Stimulated activated CD4-positive, alpha-beta T cell treated with anti-CD3 and anti-CD28 coated beads, Interleukin-15, amount 100 ng/mL, for 48 hours (primary cell): Measurements from ENCODE around the gene TOX3.

Experiments used
- DNase-seq, 2 donors: peaks; one replicate each; pipeline ENCODE4 v3.0.0-alpha.2; 2020; ENCODE audit warnings: low read depth in 2 of 2

Gene TOX3

DNA sequence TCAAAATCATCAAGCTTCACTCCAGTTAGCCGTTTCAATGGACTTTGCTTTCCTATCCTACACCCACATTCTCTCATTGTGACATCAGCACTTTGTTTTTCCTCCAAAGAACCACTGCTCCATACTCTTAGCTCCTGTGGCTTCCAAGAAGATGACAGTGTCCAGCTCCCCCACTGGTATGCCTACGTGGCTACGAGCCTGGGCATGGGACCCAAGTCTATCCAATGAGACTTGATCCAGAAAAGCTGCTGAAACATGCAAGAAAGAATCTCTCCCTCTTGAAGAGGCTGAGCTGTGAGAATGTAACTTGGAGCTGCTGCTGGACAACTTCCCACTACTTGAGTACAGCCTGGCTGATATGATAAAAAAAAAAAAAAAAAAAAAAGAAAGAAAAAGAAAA is 9.4 kb downstream of the TOX3 start:
- no peak for DNase-seq

DNA sequence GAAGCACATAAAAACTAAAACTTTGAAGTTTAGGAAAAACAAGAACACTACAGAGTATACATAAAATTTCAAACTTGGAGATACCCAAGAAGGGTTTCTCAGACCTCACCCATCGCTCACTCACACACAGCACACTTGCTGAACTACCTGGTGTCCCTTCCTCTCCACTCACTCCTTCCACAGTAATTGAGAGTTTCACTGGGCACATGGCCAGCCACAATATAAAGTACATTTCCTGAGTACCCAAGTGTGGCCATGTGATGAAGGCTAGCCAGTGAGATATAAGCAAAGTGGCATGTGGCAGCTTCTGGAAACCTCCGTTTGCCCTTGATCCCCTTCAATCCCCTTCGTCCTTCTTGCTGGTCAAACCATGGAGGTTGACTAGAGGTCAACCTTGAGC is 11.9 kb downstream of the TOX3 start:
- DNase-seq, result no peak

DNA sequence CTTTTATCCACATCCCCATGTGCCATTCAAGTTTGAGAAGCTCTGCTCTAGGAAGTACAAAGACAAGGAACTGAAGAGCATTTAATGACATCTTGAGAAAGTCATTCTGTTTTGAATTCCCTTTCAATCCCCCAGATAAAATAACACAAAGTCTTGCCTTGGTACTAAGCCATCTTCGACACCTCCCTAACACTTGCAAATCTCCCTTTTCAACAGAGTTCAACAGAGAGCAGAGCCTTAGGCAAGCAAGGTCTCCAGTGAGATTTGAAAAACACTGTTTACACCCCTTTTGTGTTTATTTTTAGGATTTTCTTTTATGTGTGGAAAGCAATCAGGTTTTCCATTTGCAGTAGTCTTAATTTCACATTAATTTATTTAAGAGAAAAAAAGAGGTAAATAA is 13.6 kb downstream of the TOX3 start:
- no peak for DNase-seq

DNA sequence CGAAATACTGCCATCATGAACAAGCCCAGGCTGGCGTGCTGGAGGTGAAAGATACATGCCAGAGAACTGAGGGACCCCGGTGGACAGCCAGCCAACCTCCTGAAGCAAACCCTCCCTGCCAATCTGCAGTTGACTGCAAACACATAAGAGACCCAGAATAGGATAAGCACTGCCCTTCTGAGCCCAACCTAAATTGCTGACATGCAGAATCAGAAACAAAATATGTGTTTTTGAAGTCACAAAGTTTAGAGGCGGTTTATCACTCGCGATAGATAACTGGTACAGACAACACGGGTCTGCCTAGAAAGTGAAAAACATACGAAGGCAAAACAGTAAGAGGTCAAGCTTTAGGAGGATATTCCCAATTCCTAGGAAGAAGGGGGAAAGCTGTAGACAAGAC is 14.6 kb downstream of the TOX3 start:
- no peak for DNase-seq

DNA sequence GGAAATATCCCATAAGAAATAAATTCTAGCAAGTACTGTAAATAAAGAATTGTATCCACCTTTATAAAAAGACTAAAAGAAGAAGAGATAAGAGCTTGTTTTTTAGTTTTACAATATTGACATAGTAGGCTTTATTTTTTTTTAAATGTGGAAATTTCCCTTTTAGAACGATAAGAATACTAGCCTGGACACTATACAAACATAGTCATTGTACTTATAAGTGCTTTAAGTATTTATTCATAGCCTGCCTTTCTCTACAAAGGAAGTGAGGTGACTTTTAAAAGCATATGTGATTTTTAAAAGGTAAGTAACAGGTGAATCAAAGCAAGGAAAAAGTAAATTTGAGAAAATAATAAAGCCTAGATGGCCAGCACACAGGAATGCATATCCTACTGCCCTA is 17.7 kb downstream of the TOX3 start:
- DNase-seq, result no peak

DNA sequence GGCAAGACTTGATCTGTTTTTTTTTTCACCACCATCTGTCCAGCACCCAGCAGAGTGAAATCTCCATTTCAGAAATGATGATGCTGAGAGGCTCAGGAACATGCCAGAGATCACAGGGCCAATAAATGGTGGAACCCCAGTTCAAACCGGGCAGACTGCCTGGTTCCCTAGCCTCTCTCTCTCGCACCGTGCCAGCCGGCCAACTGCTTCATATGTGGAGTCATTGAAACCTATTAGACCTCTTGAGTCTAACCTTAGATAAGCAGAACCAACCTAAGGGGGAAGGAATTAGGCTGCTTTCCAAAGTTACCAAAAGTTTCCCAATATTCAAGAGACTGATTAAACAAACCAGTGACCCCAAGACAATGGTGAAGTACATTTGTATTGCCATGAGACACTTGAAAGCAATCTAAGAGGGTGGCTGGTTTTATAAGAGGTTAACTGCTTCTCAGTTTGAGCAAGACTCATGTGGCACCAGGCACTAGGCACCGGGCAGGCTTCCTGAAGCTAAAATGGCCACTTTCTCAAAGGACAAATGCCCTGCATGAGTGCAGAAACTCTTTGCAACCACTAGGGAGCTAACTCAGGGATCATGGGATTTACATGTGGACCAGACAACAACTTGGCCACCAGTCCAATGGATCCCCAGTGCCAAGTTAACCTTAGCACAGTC is 18.4 kb downstream of the TOX3 start:
- DNase-seq, result no peak

DNA sequence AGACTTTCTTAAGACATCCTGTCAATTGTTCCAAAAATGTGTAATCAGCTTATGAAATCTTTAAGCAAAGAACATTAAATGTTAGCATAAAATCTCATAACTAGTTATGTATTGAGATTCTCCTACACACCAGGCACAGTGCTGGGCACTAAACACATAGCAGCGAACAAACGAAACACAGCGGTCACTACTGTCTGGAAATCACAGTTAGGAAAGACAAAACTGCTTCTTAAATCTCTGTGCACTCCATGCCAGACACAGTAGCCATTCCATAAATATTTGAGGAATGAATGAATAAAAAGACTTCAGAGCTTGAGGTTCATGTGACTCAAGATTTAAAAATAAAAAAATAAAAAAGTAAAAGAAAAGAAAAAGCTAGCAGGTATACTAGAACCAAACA is 20.1 kb downstream of the TOX3 start:
- no peak for DNase-seq

DNA sequence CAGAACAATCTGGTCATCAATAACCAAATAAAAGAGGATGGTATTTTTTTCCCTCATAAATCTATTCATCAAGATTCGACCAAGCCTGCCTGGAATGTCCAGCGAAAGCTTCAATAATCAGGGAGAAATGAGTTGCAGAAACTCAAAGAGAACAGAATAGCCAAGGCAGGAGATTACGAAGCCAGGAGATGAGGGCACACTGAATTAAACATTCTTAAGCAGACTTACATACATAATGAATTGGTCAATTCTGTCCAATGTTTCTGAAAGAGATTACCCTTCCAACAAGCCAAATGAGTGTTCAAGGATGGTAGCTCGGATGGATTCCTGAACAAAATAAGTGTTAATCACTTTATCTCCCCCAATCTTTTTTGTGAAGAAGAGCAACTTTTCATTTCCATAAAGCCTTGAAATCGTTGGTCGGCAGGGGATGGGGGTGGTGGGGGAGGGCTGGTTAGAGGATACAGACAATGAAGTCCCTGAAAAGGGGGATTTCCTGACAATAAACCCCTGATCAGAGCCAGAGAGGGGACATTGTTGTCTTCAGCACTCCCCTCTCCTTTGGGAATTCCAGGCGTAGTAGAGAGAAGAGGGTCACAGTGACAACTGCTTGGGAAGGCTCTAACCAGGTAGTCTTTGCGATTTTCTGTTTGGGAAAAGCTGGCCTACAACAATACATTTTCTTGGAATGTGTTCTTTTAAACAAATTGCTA is 20.7 kb downstream of the TOX3 start:
- no peak for DNase-seq

DNA sequence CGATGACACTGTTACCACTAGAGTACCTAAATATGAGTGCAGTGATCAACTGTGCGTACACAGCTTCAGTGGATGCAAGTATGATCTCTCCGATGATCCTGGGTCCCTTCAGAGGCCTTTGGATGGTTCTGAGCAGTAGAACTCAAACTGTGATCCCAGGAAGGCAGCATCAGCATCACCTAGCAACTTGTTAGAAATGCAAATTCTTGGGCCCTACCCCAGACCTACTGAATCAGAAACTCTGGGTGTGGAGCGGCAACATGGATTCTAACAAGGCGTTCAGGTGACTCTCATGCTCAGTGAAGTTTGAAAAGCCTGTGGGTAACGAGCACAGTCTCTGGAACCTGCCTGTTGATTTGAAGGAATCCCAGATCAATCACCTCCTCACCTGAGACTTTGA is 25.4 kb downstream of the TOX3 start:
- DNase-seq, result no peak

DNA sequence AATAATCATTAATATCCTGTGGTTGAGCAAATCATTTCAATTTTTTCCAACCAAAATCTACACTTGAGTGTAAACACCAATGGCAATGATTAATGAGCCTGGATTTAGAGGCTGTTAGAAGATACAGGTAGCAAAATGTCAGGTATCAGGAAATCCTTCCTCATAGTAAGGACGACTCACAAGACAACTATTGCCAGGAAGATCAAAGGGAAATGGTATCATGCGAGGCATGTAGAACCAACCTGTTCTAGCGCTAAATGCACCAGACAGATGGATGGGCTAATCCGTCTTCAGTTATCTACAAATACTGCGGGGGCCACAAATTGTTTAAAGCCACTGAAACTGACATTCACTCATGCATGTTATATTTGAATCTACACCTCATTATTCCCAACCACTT is 28.1 kb downstream of the TOX3 start:
- no peak for DNase-seq

DNA sequence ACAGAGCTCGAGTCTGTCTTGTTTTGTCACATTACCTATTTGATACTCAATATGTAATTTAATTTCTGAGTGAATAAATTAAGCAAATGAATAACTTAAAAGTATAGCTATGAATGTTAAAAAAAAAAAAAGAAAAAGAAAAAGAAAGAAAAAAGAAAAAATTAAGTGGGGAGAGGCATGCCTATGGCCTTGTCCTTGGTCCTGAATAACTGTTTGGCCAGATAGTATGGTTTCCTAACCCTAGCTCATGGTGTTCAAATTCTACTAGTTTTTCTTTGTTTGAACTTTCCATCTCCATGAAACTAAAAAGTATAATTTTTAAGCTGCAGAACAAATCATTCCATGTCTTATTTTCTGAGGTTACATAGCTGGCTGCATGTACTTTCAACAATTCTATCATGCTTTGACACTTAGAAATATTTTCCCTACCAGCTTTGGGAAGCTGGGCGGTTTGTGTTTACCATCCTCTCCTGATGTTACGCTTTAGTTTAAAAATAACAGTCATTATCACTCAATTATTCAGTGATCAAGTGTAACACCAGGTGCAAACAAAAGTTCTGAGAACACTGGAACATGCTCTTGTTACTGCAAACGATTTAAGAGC is 31.8 kb downstream of the TOX3 start:
- no peak for DNase-seq

DNA sequence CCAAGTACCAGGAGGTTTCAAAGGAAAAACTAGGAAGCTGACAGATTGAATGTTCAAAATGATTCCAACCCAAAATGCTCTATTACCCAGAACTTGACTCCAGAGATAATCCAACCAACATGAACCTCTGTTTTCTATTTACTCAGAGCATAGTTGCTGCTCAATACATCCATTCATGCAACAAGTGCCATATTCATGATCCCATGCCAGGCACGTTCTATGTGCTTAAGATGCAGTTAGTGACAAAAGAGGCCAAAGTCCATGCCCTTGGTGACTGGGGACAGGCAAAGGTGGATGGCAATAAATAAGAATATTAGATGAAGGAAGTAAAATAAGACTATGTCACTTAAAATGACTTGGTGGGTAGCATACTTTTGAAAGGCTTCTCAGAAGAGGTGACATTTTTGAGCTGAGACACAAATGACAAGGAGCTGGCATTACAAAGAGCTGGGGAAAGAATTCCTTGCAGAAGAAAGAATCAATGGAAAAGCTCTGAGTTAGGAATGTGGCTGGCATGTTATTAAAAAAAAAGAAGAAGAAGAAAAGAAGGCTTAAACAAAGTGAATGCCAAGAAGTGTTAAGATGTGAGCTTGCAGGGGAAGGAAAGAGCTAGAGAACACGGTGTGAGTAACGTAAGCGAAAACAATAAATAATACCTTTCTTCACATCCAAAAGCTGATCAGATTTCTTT is 34.5 kb downstream of the TOX3 start:
- no peak for DNase-seq

DNA sequence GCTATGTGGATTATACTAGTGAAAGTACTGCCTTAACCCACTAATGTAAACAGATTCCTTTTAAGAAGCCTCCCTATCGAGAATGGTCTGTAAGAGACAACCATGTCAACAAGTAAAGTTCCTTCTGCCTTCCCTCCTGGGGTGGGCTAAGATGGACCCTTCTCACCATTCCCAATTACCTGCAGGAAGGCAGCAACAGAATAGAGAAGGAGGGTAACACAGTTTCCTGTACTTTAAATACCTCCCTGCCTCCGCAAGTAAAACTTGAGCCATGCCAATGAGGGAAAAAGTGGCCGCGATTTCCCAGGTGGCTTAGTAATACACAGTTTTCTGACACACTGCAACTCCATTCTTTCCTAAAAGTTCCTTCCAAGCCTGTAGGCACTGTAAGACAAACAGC is 45.2 kb downstream of the TOX3 start:
- DNase-seq, result no peak

DNA sequence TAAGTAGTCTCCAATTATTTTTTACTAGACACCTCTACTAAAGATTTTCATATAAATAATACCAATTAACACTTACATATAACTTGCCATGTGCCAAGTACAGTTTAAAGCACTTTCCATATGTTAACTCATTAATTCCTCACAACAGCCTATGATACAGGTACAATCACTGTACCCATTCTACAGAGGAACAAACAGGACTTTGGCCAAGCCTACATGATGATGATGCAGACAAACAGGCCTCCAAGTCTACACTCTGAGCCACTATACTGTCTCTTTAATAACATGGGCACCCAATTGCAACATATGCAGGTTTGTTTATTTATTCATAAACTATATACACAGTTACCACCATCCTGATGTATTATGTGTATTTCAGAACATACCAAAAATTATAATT is 46.0 kb downstream of the TOX3 start:
- DNase-seq, result no peak

DNA sequence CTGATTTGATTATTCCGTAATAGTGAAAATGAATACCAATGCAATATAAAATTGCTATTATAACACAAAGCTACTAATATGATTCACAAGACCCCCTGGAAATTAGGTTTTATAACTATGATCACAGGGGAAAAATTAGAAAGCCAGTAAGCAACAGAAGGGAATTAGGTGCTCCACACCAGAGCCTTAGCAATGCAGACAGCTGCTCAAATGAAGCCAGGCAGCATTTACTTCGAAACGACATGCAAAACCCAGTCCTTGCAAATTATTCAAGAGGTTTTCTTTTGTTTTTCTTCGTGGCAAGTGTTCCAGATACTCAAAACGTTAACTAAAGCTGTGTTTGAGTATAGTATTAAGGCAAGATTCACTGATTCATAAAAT is 47.9 kb downstream of the TOX3 start:
- no peak for DNase-seq

DNA sequence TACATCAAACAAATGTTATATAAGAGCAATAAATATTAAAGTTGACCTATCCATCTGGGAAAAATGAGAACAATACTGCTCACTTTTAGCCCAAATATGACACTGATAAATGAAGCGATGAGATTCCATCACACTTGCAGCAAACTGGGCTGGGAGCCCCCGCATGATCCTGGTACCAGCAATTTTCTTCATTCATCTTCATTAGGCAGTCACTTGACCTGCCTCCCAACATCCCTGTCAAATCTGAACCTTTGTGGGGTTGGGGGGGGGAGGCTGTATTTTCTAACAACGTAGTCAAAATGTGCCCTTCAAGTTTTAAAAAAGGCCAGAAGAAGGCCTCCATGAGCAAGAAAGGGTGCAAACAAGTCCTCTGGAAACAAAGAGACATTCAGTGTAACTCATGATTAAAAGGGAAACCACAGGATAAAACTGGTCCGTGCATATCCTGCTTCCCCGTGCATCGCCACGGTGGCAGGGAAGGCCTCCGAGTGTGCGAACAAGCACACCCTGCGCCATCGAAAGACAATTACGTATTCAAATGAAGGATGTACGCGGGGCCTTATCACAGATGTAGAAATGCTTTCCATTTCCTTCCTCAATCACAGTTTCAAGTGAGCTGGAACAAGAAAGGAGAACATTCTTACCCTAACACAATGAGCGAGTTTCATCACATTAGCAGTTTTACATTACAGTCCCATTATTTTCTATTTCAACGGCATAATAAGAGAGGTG is 48.4 kb downstream of the TOX3 start:
- no peak for DNase-seq

DNA sequence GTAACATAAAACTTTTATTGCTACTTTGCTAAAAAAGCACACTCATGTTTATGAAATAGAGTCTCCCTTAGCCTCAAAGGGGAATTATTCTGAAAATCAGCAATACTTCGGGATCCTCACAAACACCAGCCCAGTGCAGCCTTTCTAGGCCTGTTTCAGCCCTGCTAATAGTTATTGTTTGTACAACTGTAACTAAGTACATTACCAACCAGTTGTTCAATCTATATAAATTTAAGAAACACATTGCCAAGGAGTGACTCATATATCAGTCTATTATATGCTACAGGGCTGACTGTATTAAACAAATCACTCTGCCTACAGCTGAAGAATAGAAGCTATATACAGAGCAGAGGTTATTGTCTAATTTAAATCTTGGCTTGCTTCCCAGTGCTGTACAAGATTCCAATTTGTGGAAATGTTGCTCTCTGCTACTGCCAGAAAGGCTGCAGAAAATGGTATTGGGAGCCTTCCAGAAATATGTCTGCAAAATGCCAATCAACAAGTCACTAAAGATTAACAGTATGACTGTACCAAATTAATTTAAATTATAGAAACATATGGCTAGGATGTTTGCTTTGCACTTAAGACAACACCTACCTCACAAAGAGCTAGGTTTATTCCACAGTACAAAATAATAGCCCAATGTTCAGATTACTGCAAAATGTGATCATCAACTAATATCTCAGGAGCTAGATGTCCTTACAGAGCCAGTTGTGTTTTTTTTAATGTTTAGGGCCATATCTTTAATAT is 49.7 kb downstream of the TOX3 start:
- no peak for DNase-seq

DNA sequence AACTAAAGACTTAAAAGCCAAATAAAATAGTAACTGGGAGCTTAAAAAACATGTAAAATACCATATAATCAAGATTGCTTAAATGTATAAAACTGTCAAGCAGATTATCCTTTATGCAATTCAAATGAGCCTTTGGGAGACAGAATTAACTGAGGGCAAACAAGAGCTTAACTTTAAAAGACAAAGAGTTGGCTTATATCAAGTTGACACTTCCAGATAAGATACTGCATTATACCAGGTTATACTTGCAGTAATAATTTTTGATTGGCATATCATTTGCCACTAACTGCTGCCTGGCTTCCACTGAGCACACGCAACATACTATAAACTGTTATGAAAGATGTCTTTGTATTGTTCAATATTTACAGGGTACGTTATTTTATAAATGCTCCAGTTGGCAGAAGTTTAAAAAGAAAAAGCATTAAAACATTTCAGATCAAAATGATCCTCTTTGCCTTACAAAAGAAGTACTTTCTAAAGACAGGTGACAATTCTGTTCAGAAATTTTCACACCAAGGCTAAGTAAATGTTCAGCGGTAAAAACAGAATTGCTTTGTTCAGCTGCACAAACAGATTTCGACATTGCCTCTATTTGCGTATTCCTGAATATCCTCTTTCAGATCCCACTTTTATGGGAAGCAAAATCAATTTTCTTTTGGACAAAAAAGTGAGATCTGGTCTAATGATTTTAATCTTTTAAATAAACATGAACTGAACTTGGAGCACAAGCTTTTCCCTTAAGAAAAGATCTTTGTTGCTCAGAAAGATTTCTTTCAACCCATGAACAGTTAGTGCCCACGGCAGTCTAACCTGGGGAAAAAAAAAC is 50.7 kb downstream of the TOX3 start:
- DNase-seq, result no peak

DNA sequence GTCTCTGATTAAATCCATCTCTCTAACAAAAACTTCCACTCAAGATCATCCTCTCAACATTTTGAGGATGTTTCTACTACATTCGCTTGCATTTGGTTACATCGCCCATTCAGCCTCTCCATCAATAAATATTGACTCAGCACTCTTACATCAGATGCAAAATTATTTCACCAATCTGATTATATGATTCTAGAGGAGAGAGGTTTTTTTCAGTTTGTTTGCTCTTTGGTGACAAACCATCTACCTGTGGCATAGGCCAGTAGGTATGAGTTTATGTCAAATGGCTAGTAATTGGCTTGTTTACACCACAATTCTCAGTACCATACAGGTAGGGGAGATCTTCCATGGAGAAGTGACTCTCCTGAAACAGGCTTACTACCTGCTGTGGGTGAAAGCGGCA is 52.3 kb downstream of the TOX3 start:
- DNase-seq, result no peak

DNA sequence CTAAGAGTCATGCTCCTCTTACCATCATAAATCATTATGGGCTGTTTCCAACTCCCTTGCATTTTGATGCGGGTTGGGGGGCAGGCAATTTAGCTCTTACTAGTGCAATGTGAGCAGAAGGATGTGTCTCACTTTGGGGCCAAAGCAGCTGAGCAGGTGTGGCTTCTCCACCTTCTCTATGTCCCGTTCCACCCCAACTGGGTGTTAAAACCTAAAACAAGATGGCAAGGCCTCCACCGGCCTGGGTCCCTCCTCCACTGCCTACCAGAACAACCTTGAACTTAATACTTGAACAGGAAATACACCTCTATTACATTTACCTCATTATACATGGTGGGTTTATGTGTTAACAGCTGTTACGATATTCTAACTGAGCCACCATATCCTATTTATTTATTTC is 52.8 kb downstream of the TOX3 start:
- DNase-seq, result no peak
